ENCODE data around the gene PDGFA. TPM values are rescaled to one million over a fixed set of nuclear protein-coding genes. Genes with fewer than 3 reads are reported as not detected.
A peak's percentile ranks its signal among the peaks of the same experiment; 100 is the strongest.

PDGFA gene
- total and polyA plus RNA-seq, 7 experiments from 2014 or later, result 0.16 to 2.6 (median 1.1) TPM; not detected in 3

- Histone ChIP-seq H3K36me3 (ENCODE audit: control insufficient read depth in 2 of 3, insufficient read depth in 3 of 3, low read length in 3 of 3) (no peaks in the 10 kb centered on the region), H3K4me3 (ENCODE audit: low read length) (no peak overlapping the region), H3K27ac (ENCODE audit: low read depth, low read length) (no peak overlapping the region), H3K9me3 (ENCODE audit: control insufficient read depth in 2 of 3, low read length in 3 of 3) (no peaks in the 10 kb centered on the region), H3K4me1 (ENCODE audit: control insufficient read depth in 2 of 2, insufficient read depth in 2 of 2, low read length in 2 of 2) (peaks cover 0 to 30% of the 10 kb centered on the region in 2 donors), H3K27me3 (ENCODE audit: control insufficient read depth in 2 of 2, insufficient read depth in 2 of 2, low read length in 2 of 2) (peaks cover 0 to 16% of the 10 kb centered on the region in 2 donors)
- Mint-ChIP-seq H3K9me3 (no peaks in the 10 kb centered on the region), H3K4me3 (peak overlapping the region; percentile 21 to 78 (median 60)), H3K27me3 (peaks cover 11 to 47% (median 20%) of the 10 kb centered on the region in 5 donors), H3K36me3 (no peaks in the 10 kb centered on the region), H3K4me1 (peaks cover 0 to 17% (median 12%) of the 10 kb centered on the region in 7 donors), H3K27ac (peak overlapping the region in 1 of 9 donors; percentile 29)
- CTCF ChIA-PET, result no interaction called here
- POLR2A ChIA-PET, result no interaction called here
- ATAC-seq, result no peak
- intact Hi-C loops (cut with micrococcal nuclease), result loop anchor here (5.0 to 10.0 kb wide), 4 partner anchors 61 to 716 kb away; no protein-coding TSS in a partner anchor
- no peak for DNase-seq
Observed at GRCh38 chr7:521221-522070, 1.8 kb upstream of the PDGFA start.

- H3K9me3 Mint-ChIP-seq, result no peaks in the 10 kb centered on the region
- intact Hi-C loops (cut with micrococcal nuclease), result loop anchor here (5.0 to 10.0 kb wide), 4 partner anchors 62 to 717 kb away; no protein-coding TSS in a partner anchor
- peaks cover 0 to 16% of the 10 kb centered on the region in 2 donors for H3K27me3 ChIP-seq (ENCODE audit: control insufficient read depth in 2 of 2, insufficient read depth in 2 of 2, low read length in 2 of 2)
Observed at GRCh38 chr7:520503-521161, 986 bp upstream of the PDGFA start.

GRCh38 chr7:518630-519483 is 789 bp downstream of the PDGFA start:
- H3K27me3 Mint-ChIP-seq, result peaks cover 22 to 47% (median 24%) of the 10 kb centered on the region in 5 donors
- Histone ChIP-seq H3K4me3 (ENCODE audit: low read length) (peak overlapping the region; percentile 52), H3K27ac (ENCODE audit: low read depth, low read length) (no peak overlapping the region), H3K36me3 (ENCODE audit: control insufficient read depth in 2 of 3, insufficient read depth in 3 of 3, low read length in 3 of 3) (no peaks in the 10 kb centered on the region), H3K9me3 (ENCODE audit: control insufficient read depth in 2 of 3, low read length in 3 of 3) (no peaks in the 10 kb centered on the region), H3K4me1 (ENCODE audit: control insufficient read depth in 2 of 2, insufficient read depth in 2 of 2, low read length in 2 of 2) (peaks cover 0 to 30% of the 10 kb centered on the region in 2 donors), H3K27me3 (ENCODE audit: control insufficient read depth in 2 of 2, insufficient read depth in 2 of 2, low read length in 2 of 2) (peaks cover 0 to 20% of the 10 kb centered on the region in 2 donors)
- intact Hi-C loops (cut with micrococcal nuclease), result loop anchor here (2.0 to 10.0 kb wide), 4 partner anchors 83 to 208 kb away; partner anchors contain the start of genes DNAAF5 (in 1 of the 2) and PRKAR1B (in 1 of the 2)
- H3K9me3 Mint-ChIP-seq, result no peaks in the 10 kb centered on the region
- ATAC-seq (peak; percentile 18), DNase-seq (peak in 4 of 9 donors; percentile 17 to 66 (median 24))
- POLR2A ChIA-PET, result no interaction called here
- H3K4me3 Mint-ChIP-seq, result peak overlapping the region; percentile 59 to 89 (median 80)
- no peaks in the 10 kb centered on the region for H3K36me3 Mint-ChIP-seq
- CTCF ChIA-PET, result no interaction called here
- peaks cover 0 to 21% (median 15%) of the 10 kb centered on the region in 7 donors for H3K4me1 Mint-ChIP-seq
- peak overlapping the region in 2 of 9 donors; percentile 39 to 43 for H3K27ac Mint-ChIP-seq

More at GRCh38 chr7:520503-521161, 986 bp upstream of the PDGFA start:
- POLR2A ChIA-PET, result no interaction called here
- H3K27me3 Mint-ChIP-seq, result peaks cover 15 to 53% (median 26%) of the 10 kb centered on the region in 5 donors
- no peak for DNase-seq
- Histone ChIP-seq H3K36me3 (ENCODE audit: control insufficient read depth in 2 of 3, insufficient read depth in 3 of 3, low read length in 3 of 3) (no peaks in the 10 kb centered on the region), H3K4me3 (ENCODE audit: low read length) (no peak overlapping the region), H3K4me1 (ENCODE audit: control insufficient read depth in 2 of 2, insufficient read depth in 2 of 2, low read length in 2 of 2) (peaks cover 0 to 30% of the 10 kb centered on the region in 2 donors), H3K27ac (ENCODE audit: low read depth, low read length) (no peak overlapping the region), H3K9me3 (ENCODE audit: control insufficient read depth in 2 of 3, low read length in 3 of 3) (no peaks in the 10 kb centered on the region)
- no peaks in the 10 kb centered on the region for H3K36me3 Mint-ChIP-seq
- peaks cover 0 to 21% (median 15%) of the 10 kb centered on the region in 7 donors for H3K4me1 Mint-ChIP-seq
- no peak overlapping the region for H3K27ac Mint-ChIP-seq
- ATAC-seq, result no peak
- H3K4me3 Mint-ChIP-seq, result peak overlapping the region in 7 of 10 donors; percentile 12 to 74 (median 59)
- CTCF ChIA-PET, result no interaction called here

- Histone ChIP-seq H3K4me3 (ENCODE audit: low read length) (no peak overlapping the region), H3K4me1 (ENCODE audit: control insufficient read depth in 2 of 2, insufficient read depth in 2 of 2, low read length in 2 of 2) (peaks cover 0 to 30% of the 10 kb centered on the region in 2 donors)
- intact Hi-C loops (cut with micrococcal nuclease), result loop anchor here (2.0 to 10.0 kb wide), 4 partner anchors 84 to 209 kb away; partner anchors contain the start of genes DNAAF5 (in 1 of the 2) and PRKAR1B (in 1 of the 2)
Observed at GRCh38 chr7:517774-518629, 1.6 kb downstream of the PDGFA start.

DNA sequence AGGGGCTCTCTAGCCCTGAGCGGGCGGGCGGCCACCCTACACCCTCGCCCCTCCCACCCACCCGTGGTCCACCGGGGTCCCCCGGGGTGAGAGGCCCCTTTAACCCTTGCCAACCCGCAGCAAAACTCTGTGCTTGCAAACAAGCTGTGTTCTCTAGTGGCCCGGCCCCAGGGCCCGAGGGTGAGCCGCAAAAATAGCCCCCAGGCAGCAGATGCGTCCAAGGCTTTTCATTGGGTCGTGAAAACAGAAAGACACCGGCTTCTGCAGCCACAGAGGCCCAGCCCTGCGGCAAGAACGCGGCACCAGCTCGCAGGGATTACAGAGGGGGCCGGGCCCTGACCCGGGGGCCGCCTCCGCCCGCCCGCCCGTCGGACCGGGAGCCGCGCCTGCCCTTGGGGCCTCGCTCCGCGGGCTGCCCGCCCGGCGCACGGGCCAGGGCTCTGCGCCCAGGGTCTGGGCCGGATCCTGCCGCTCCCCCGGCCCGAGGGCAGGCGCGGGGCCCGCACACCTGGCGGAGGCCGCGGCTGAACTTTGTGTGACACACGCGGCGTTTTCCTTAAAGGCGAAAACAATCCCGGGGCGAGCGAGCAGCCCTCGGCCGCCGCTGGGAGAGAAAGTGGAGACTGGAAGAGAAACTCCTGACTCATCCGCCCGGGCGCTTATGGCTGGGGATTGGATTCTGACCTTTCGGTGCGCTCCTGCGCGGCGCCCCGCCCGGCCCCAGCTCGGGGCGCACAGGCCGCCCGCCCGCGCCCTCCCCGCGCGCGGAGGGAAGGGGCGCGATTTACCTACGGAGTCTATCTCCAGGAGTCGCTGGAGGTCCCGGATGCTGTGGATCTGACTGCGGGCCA is 2.8 kb downstream of the PDGFA start:
- Histone ChIP-seq H3K9me3 (ENCODE audit: control insufficient read depth in 2 of 3, low read length in 3 of 3) (no peaks in the 10 kb centered on the region), H3K36me3 (ENCODE audit: control insufficient read depth in 2 of 3, insufficient read depth in 3 of 3, low read length in 3 of 3) (no peaks in the 10 kb centered on the region), H3K27me3 (ENCODE audit: control insufficient read depth in 2 of 2, insufficient read depth in 2 of 2, low read length in 2 of 2) (peaks cover 0 to 13% of the 10 kb centered on the region in 2 donors), H3K4me1 (ENCODE audit: control insufficient read depth in 2 of 2, insufficient read depth in 2 of 2, low read length in 2 of 2) (peaks cover 0 to 29% of the 10 kb centered on the region in 2 donors), H3K4me3 (ENCODE audit: low read length) (no peak overlapping the region), H3K27ac (ENCODE audit: low read depth, low read length) (no peak overlapping the region)
- ATAC-seq (no peak), DNase-seq (peak in 1 of 9 donors; percentile 48)
- no peak overlapping the region for H3K27ac Mint-ChIP-seq
- ChIA-PET POLR2A (no interaction called here), CTCF (no interaction called here)
- H3K9me3 Mint-ChIP-seq, result no peaks in the 10 kb centered on the region
- H3K4me1 Mint-ChIP-seq, result peaks cover 0 to 21% (median 15%) of the 10 kb centered on the region in 7 donors
- intact Hi-C loops (cut with micrococcal nuclease), result loop anchor here (5.0 to 10.0 kb wide), 3 partner anchors 85 to 185 kb away; no protein-coding TSS in a partner anchor
- no peaks in the 10 kb centered on the region for H3K36me3 Mint-ChIP-seq
- peaks cover 22 to 39% (median 25%) of the 10 kb centered on the region in 5 donors for H3K27me3 Mint-ChIP-seq
- H3K4me3 Mint-ChIP-seq, result peak overlapping the region in 5 of 10 donors; percentile 13 to 50 (median 25)

More at GRCh38 chr7:517774-518629, 1.6 kb downstream of the PDGFA start:
- no peaks in the 10 kb centered on the region for H3K36me3 Mint-ChIP-seq
- peak overlapping the region; percentile 76 to 89 (median 84) for H3K4me3 Mint-ChIP-seq
- peak overlapping the region in 4 of 9 donors; percentile 2 to 38 (median 22) for H3K27ac Mint-ChIP-seq
- H3K9me3 Mint-ChIP-seq, result no peaks in the 10 kb centered on the region
- Histone ChIP-seq H3K9me3 (ENCODE audit: control insufficient read depth in 2 of 3, low read length in 3 of 3) (no peaks in the 10 kb centered on the region), H3K27me3 (ENCODE audit: control insufficient read depth in 2 of 2, insufficient read depth in 2 of 2, low read length in 2 of 2) (peaks cover 0 to 20% of the 10 kb centered on the region in 2 donors), H3K27ac (ENCODE audit: low read depth, low read length) (no peak overlapping the region), H3K36me3 (ENCODE audit: control insufficient read depth in 2 of 3, insufficient read depth in 3 of 3, low read length in 3 of 3) (no peaks in the 10 kb centered on the region)
- CTCF ChIA-PET, result no interaction called here
- ATAC-seq (no peak), DNase-seq (peak in 1 of 9 donors; percentile 29)
- POLR2A ChIA-PET, result no interaction called here
- H3K27me3 Mint-ChIP-seq, result peaks cover 22 to 42% (median 25%) of the 10 kb centered on the region in 5 donors
- peaks cover 0 to 21% (median 15%) of the 10 kb centered on the region in 7 donors for H3K4me1 Mint-ChIP-seq
